HEK293 (cell line): Measurements from ENCODE around the gene KANTR.

Source experiments
- BCL11A ChIP-seq: fragments of 450-650 bp; formaldehyde crosslinking; IDR thresholded peaks from 2 replicates; pipeline ENCODE4 v1.5.1; 2016; ENCODE audit warnings: low read depth, missing biosample characterization, missing genetic modification characterization
- CTCF ChIP-seq: fragments of 450-650 bp; formaldehyde crosslinking; IDR thresholded peaks from 2 replicates; pipeline ENCODE4 v1.5.1; 2016; ENCODE audit warnings: missing biosample characterization, missing genetic modification characterization
- GLI4 ChIP-seq: fragments of 450-650 bp; formaldehyde crosslinking; IDR thresholded peaks from 2 replicates; pipeline ENCODE4 v1.5.1; 2016; ENCODE audit warnings: missing biosample characterization, missing genetic modification characterization
- GLIS2 ChIP-seq: fragments of 450-650 bp; formaldehyde crosslinking; IDR thresholded peaks from 2 replicates; pipeline ENCODE4 v1.5.1; 2016; ENCODE audit warnings: missing biosample characterization, missing genetic modification characterization
- HOXC10 ChIP-seq: sonication (generic); formaldehyde crosslinking; IDR thresholded peaks from 2 replicates; pipeline ENCODE4 v1.8.1; 2023; ENCODE audit warnings: mild to moderate bottlenecking, missing genetic modification reagents
- INSM2 ChIP-seq: fragments of 450-650 bp; formaldehyde crosslinking; IDR thresholded peaks from 2 replicates; pipeline ENCODE4 v1.5.1; 2016; ENCODE audit warnings: missing biosample characterization, missing genetic modification characterization
- KLF1 ChIP-seq: fragments of 450-650 bp; formaldehyde crosslinking; IDR thresholded peaks from 2 replicates; pipeline ENCODE4 v1.5.1; 2016; ENCODE audit warnings: missing biosample characterization, missing genetic modification characterization
- PRDM10 ChIP-seq: fragments of 450-650 bp; formaldehyde crosslinking; IDR thresholded peaks from 2 replicates; pipeline ENCODE4 v1.5.1; 2016; ENCODE audit warnings: missing biosample characterization, missing genetic modification characterization
- ZBTB7A ChIP-seq: fragments of 450-650 bp; formaldehyde crosslinking; IDR thresholded peaks from 2 replicates; pipeline ENCODE4 v1.5.1; 2016; ENCODE audit warnings: low read depth, missing biosample characterization, missing genetic modification characterization
- ZEB2 ChIP-seq: fragments of 450-650 bp; formaldehyde crosslinking; IDR thresholded peaks from 2 replicates; pipeline ENCODE4 v1.5.1; 2016; ENCODE audit warnings: missing biosample characterization, missing genetic modification characterization
- ZNF140 ChIP-seq: fragments of 450-650 bp; formaldehyde crosslinking; IDR thresholded peaks from 2 replicates; pipeline ENCODE4 v1.5.1; 2016; ENCODE audit warnings: missing biosample characterization, missing genetic modification characterization
- ZNF146 ChIP-seq: fragments of 450-650 bp; formaldehyde crosslinking; IDR thresholded peaks from 2 replicates; pipeline ENCODE4 v1.5.1; 2016; ENCODE audit warnings: missing biosample characterization, missing genetic modification characterization
- ZNF148 ChIP-seq: fragments of 450-650 bp; formaldehyde crosslinking; IDR thresholded peaks from 2 replicates; pipeline ENCODE4 v1.5.0; 2017; ENCODE audit warnings: missing biosample characterization, missing genetic modification characterization, borderline replicate concordance
- ZNF155 ChIP-seq: fragments of 450-650 bp; formaldehyde crosslinking; IDR thresholded peaks from 2 replicates; pipeline ENCODE4 v1.5.1; 2016; ENCODE audit warnings: missing biosample characterization, missing genetic modification characterization
- ZNF16 ChIP-seq: fragments of 450-650 bp; formaldehyde crosslinking; IDR thresholded peaks from 2 replicates; pipeline ENCODE4 v1.5.1; 2016; ENCODE audit warnings: low read depth, missing biosample characterization, missing genetic modification characterization
- ZNF266 ChIP-seq: fragments of 450-650 bp; formaldehyde crosslinking; IDR thresholded peaks from 2 replicates; pipeline ENCODE4 v1.5.1; 2016; ENCODE audit warnings: missing biosample characterization, missing genetic modification characterization, low read depth
- ZNF404 ChIP-seq: fragments of 450-650 bp; formaldehyde crosslinking; IDR thresholded peaks from 2 replicates; pipeline ENCODE4 v1.5.1; 2017; ENCODE audit warnings: missing biosample characterization, missing genetic modification characterization
- ZNF513 ChIP-seq: fragments of 450-650 bp; IDR thresholded peaks from 2 replicates; pipeline ENCODE4 v1.5.1; 2018; ENCODE audit warnings: missing biosample characterization, missing genetic modification characterization
- ZNF560 ChIP-seq: fragments of 450-650 bp; formaldehyde crosslinking; IDR thresholded peaks from 2 replicates; pipeline ENCODE4 v1.5.1; 2017; ENCODE audit warnings: missing biosample characterization, missing genetic modification characterization, borderline replicate concordance
- ZNF571 ChIP-seq: fragments of 450-650 bp; formaldehyde crosslinking; IDR thresholded peaks from 2 replicates; pipeline ENCODE4 v1.5.0; 2017; ENCODE audit warnings: missing biosample characterization, missing genetic modification characterization
- ZNF645 ChIP-seq: fragments of 450-650 bp; formaldehyde crosslinking; IDR thresholded peaks from 2 replicates; pipeline ENCODE4; 2016; ENCODE audit warnings: missing biosample characterization, missing genetic modification characterization
- ZNF704 ChIP-seq: fragments of 450-650 bp; formaldehyde crosslinking; IDR thresholded peaks from 2 replicates; pipeline ENCODE4 v1.5.1; 2016; ENCODE audit warnings: missing biosample characterization, missing genetic modification characterization
- ZNF843 ChIP-seq: fragments of 450-650 bp; formaldehyde crosslinking; IDR thresholded peaks from 2 replicates; pipeline ENCODE4 v1.5.1; 2016; ENCODE audit warnings: missing biosample characterization, missing genetic modification characterization
- ZSCAN23 ChIP-seq: fragments of 450-650 bp; formaldehyde crosslinking; IDR thresholded peaks from 2 replicates; pipeline ENCODE4 v1.5.1; 2016; ENCODE audit warnings: missing biosample characterization, missing genetic modification characterization
- ZXDB ChIP-seq: fragments of 450-650 bp; formaldehyde crosslinking; IDR thresholded peaks from 2 replicates; pipeline ENCODE4 v1.5.1; 2016; ENCODE audit warnings: missing biosample characterization, missing genetic modification characterization

Gene KANTR

GRCh38 chrX:53048169-53049126 lies 45.5 kb upstream of the KANTR start, which contains the start of gene GPR173 (continued):
- TF ChIP-seq INSM2 (tag by site-specific recombination): no peak
- no peak for TF ChIP-seq ZNF560 (tag by site-specific recombination)
- peak; percentile 99 for TF ChIP-seq PRDM10 (tag by site-specific recombination)
- no peak for TF ChIP-seq CTCF
- no peak for TF ChIP-seq BCL11A (tag by site-specific recombination)
- no peak for TF ChIP-seq ZNF155 (tag by site-specific recombination)
- no peak for TF ChIP-seq ZNF140 (tag by site-specific recombination)
- TF ChIP-seq ZNF266 (tag by site-specific recombination): no peak
- no peak for TF ChIP-seq ZNF704 (tag by site-specific recombination)
- TF ChIP-seq GLI4 (tag by site-specific recombination): no peak
- no peak for TF ChIP-seq ZNF146 (tag by site-specific recombination)
- peak; percentile 42; the same call in 1 of the 2 replicates for TF ChIP-seq GLIS2 (tag by site-specific recombination)
- TF ChIP-seq ZNF148 (tag by site-specific recombination): no peak
- no peak for TF ChIP-seq ZEB2 (tag by site-specific recombination)
- TF ChIP-seq ZNF513: no peak
- TF ChIP-seq KLF1 (tag by site-specific recombination): peak; percentile 75
- TF ChIP-seq ZNF16 (tag by site-specific recombination): no peak
- no peak for TF ChIP-seq ZNF404
- TF ChIP-seq ZNF645 (tag by site-specific recombination): no peak
- no peak for TF ChIP-seq ZSCAN23 (tag by site-specific recombination)
- no peak for TF ChIP-seq ZBTB7A (tag by site-specific recombination)
- peak; percentile 75 for TF ChIP-seq ZXDB (tag by site-specific recombination)
- no peak for TF ChIP-seq HOXC10
- TF ChIP-seq ZNF571: no peak
- TF ChIP-seq ZNF843 (tag by site-specific recombination): no peak
